HEK293 (cell line): ENCODE results near the gene FUT1.

ENCODE experiments used
- BCL6B ChIP-seq: fragments of 450-650 bp; formaldehyde crosslinking; IDR thresholded peaks from 2 replicates; pipeline ENCODE4 v1.5.1; 2017; ENCODE audit warnings: missing biosample characterization, missing genetic modification characterization
- GLI4 ChIP-seq: fragments of 450-650 bp; formaldehyde crosslinking; IDR thresholded peaks from 2 replicates; pipeline ENCODE4 v1.5.1; 2016; ENCODE audit warnings: missing biosample characterization, missing genetic modification characterization
- KLF8 ChIP-seq: fragments of 450-650 bp; formaldehyde crosslinking; IDR thresholded peaks from 2 replicates; pipeline ENCODE4 v1.5.1; 2016; ENCODE audit warnings: missing biosample characterization, missing genetic modification characterization
- PBX3 ChIP-seq: sonication (generic); formaldehyde crosslinking; IDR thresholded peaks from 2 replicates; pipeline ENCODE4 v1.8.1; 2022; ENCODE audit warnings: mild to moderate bottlenecking, moderate library complexity, missing genetic modification reagents
- TSHZ1 ChIP-seq: fragments of 450-650 bp; formaldehyde crosslinking; IDR thresholded peaks from 2 replicates; pipeline ENCODE4 v1.5.1; 2016; ENCODE audit warnings: missing biosample characterization, missing genetic modification characterization, borderline replicate concordance
- ZFP37 ChIP-seq: fragments of 450-650 bp; formaldehyde crosslinking; IDR thresholded peaks from 2 replicates; pipeline ENCODE4 v1.5.1; 2016; ENCODE audit warnings: missing biosample characterization, missing genetic modification characterization
- ZNF214 ChIP-seq: fragments of 450-650 bp; formaldehyde crosslinking; IDR thresholded peaks from 2 replicates; pipeline ENCODE4 v1.5.1; 2017; ENCODE audit warnings: missing biosample characterization, mild to moderate bottlenecking, missing genetic modification characterization, borderline replicate concordance
- ZNF239 ChIP-seq: fragments of 450-650 bp; formaldehyde crosslinking; IDR thresholded peaks from 2 replicates; pipeline ENCODE4 v1.5.1; 2016; ENCODE audit warnings: missing biosample characterization, missing genetic modification characterization
- ZNF529 ChIP-seq: fragments of 450-650 bp; formaldehyde crosslinking; IDR thresholded peaks from 2 replicates; pipeline ENCODE4 v1.5.1; 2017; ENCODE audit warnings: missing genetic modification characterization, missing biosample characterization; ENCODE audit not compliant: insufficient replicate concordance
- ZNF624 ChIP-seq: fragments of 450-650 bp; formaldehyde crosslinking; IDR thresholded peaks from 2 replicates; pipeline ENCODE4 v1.5.1; 2017; ENCODE audit warnings: missing biosample characterization, missing genetic modification characterization
- TF ChIP-seq, protein P1 (sequence below): fragments of 450-650 bp; formaldehyde crosslinking; IDR thresholded peaks from 2 replicates; pipeline ENCODE4 v1.5.1; 2016; ENCODE audit warnings: missing biosample characterization, missing genetic modification characterization

DNA sequence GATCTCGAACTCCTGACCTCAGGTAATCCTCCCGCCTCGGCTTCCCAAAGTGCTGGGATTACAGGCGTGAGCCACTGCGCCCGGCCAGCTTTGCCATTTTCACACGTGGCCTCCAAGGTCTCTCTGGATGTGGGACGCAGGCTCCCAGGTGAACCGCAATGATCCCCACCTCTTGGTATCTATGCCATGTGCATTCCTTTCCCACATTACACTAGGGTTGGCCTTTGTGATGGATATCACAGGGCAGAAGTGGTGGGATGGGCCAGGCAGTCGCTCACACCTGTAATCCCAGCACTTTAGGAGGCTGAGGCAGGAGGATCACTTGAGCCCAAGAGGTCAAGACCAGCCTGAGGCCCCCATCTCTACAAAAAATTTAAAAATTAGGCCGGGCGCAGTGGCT lies 25.3 kb upstream of the FUT1 start:
- TF ChIP-seq ZFP37 (tag by site-specific recombination) (no peak), TSHZ1 (tag by site-specific recombination) (no peak), ZNF239 (tag by site-specific recombination) (no peak), GLI4 (tag by site-specific recombination) (no peak), ZNF529 (tag by site-specific recombination) (no peak), ZNF214 (tag by site-specific recombination) (no peak), BCL6B (tag by site-specific recombination) (no peak), ZNF624 (tag by site-specific recombination) (no peak), KLF8 (tag by site-specific recombination) (no peak), PBX3 (CRISPR knock-in tag) (no peak)
- TF ChIP-seq, protein P1, sequence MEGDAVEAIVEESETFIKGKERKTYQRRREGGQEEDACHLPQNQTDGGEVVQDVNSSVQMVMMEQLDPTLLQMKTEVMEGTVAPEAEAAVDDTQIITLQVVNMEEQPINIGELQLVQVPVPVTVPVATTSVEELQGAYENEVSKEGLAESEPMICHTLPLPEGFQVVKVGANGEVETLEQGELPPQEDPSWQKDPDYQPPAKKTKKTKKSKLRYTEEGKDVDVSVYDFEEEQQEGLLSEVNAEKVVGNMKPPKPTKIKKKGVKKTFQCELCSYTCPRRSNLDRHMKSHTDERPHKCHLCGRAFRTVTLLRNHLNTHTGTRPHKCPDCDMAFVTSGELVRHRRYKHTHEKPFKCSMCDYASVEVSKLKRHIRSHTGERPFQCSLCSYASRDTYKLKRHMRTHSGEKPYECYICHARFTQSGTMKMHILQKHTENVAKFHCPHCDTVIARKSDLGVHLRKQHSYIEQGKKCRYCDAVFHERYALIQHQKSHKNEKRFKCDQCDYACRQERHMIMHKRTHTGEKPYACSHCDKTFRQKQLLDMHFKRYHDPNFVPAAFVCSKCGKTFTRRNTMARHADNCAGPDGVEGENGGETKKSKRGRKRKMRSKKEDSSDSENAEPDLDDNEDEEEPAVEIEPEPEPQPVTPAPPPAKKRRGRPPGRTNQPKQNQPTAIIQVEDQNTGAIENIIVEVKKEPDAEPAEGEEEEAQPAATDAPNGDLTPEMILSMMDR: no peak
